DND-41 (cell line): ENCODE measurements around the gene TP73.

Source experiments
- ATAC-seq: fragments of 200-7000 bp; cut with Tn5 transposase; 3 replicates; pipeline ENCODE4 v1.9.1; 2021; ENCODE audit warnings: low read depth; ENCODE audit not compliant: insufficient read depth
- DNase-seq: peaks from one replicate; pipeline ENCODE4 v3.0.0-alpha.2; 2020
- H2AFZ ChIP-seq: 2 replicates; pipeline ENCODE4 v1.6.0; 2012; ENCODE audit warnings: low read depth, low read length
- H3K27ac ChIP-seq: 2 replicates; pipeline ENCODE4 v1.5.1; 2012; ENCODE audit warnings: low read length, inconsistent platforms
- H3K27me3 ChIP-seq: fragments of 200-600 bp; sonication (generic); 2 replicates; pipeline ENCODE4 v1.6.0; 2012; ENCODE audit warnings: low read length, mild to moderate bottlenecking, inconsistent platforms; ENCODE audit not compliant: insufficient read depth, poor library complexity
- H3K36me3 ChIP-seq: 2 replicates; pipeline ENCODE4 v1.5.1; 2012; ENCODE audit warnings: low read length, inconsistent platforms; ENCODE audit not compliant: insufficient read depth
- H3K4me1 ChIP-seq: 2 replicates; pipeline ENCODE4 v1.5.1; 2012; ENCODE audit warnings: mild to moderate bottlenecking, low read length; ENCODE audit not compliant: insufficient read depth
- H3K4me2 ChIP-seq: 2 replicates; pipeline ENCODE4 v1.6.0; 2012; ENCODE audit warnings: mild to moderate bottlenecking, moderate library complexity, low read length, inconsistent platforms; ENCODE audit not compliant: insufficient read depth
- H3K4me3 ChIP-seq, 2 experiments: fragments of 200-600 bp in 1 of 2; shearing (Covaris generic) in 1 of 2; 2 replicates each; pipeline ENCODE4 v1.5.1; 2012 to 2016; ENCODE audit warnings: inconsistent platforms in 2 of 2, low read length in 2 of 2, mild to moderate bottlenecking in 2 of 2, low read depth in 1 of 2, moderate library complexity in 1 of 2
- H3K79me2 ChIP-seq: 2 replicates; pipeline ENCODE4 v1.6.0; 2012; ENCODE audit warnings: low read length, inconsistent platforms; ENCODE audit not compliant: insufficient read depth
- H3K9ac ChIP-seq: 2 replicates; pipeline ENCODE4 v1.6.0; 2012; ENCODE audit warnings: low read depth, mild to moderate bottlenecking, inconsistent platforms, low read length, moderate library complexity
- H3K9me3 ChIP-seq: 2 replicates; pipeline ENCODE4 v1.5.1; 2012; ENCODE audit warnings: low read length, moderate library complexity, mild to moderate bottlenecking, inconsistent platforms; ENCODE audit not compliant: insufficient read depth, severe bottlenecking
- H4K20me1 ChIP-seq: 2 replicates; pipeline ENCODE4 v1.6.0; 2012; ENCODE audit warnings: low read length; ENCODE audit not compliant: insufficient read depth
- EZH2 ChIP-seq: IDR thresholded peaks from 3 replicates; pipeline ENCODE4 v1.6.1; 2012; ENCODE audit warnings: borderline replicate concordance, low read depth, mild to moderate bottlenecking, moderate library complexity, low read length, inconsistent platforms; ENCODE audit not compliant: severe bottlenecking
- TF ChIP-seq, protein P1 (sequence below): IDR thresholded peaks from 2 replicates; pipeline ENCODE4 v1.5.1; 2012; ENCODE audit warnings: borderline replicate concordance, low read length, moderate library complexity, mild to moderate bottlenecking; ENCODE audit not compliant: poor library complexity, severe bottlenecking; ENCODE audit errors: extremely low read depth

Gene TP73

DNA sequence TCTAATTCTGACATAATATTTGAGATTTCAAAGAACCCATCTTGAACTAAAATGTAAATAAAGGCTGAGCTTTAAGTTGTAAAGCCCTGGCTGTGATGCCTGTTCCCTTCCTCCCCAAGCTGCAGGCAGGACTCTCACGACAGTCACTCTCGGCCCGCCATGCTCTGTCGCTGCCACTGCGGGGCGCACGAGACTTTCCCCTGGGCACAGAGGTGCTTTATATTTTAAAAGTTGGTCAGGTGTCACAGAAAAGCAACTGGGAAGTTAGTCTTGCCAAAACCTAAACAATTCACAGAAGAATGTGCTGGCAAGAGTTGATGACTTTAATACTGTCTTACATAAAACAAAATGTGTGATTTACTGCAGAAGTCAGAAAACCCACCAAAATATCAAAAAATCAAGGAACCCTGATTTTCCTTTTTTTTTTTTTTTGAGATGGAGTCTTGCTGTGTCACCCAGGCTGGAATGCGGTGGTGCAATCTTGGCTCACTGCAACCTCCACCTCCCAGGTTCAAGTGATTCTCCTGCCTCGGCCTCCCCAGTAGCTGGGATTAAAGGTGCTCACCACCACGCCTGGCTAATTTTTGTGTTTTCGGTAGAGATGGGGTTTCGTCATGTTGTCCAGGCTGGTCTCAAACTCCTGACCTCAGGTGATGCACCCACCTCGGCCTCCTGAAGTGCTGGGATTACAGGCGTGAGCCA, 133.3 kb downstream of the TP73 start:
- H2AFZ ChIP-seq: no peak overlapping the region
- H3K4me3 ChIP-seq: no peak overlapping the region
- H3K27me3 ChIP-seq: no peaks in the 10 kb centered on the region
- ATAC-seq (0 out of 3 replicates have a peak, but pooled peaks have one; percentile 40), DNase-seq (no peak)
- H3K9ac ChIP-seq: no peak overlapping the region
- no peak overlapping the region for H3K4me2 ChIP-seq
- peaks cover 90% of the 10 kb centered on the region for H3K36me3 ChIP-seq
- H3K27ac ChIP-seq: no peak overlapping the region
- peaks cover 30% of the 10 kb centered on the region for H3K79me2 ChIP-seq
- H3K9me3 ChIP-seq: no peaks in the 10 kb centered on the region
- peaks cover 42% of the 10 kb centered on the region for H4K20me1 ChIP-seq
- H3K4me1 ChIP-seq: no peaks in the 10 kb centered on the region
- TF ChIP-seq, protein P1, sequence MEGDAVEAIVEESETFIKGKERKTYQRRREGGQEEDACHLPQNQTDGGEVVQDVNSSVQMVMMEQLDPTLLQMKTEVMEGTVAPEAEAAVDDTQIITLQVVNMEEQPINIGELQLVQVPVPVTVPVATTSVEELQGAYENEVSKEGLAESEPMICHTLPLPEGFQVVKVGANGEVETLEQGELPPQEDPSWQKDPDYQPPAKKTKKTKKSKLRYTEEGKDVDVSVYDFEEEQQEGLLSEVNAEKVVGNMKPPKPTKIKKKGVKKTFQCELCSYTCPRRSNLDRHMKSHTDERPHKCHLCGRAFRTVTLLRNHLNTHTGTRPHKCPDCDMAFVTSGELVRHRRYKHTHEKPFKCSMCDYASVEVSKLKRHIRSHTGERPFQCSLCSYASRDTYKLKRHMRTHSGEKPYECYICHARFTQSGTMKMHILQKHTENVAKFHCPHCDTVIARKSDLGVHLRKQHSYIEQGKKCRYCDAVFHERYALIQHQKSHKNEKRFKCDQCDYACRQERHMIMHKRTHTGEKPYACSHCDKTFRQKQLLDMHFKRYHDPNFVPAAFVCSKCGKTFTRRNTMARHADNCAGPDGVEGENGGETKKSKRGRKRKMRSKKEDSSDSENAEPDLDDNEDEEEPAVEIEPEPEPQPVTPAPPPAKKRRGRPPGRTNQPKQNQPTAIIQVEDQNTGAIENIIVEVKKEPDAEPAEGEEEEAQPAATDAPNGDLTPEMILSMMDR: peak; percentile 49
- no peak for TF ChIP-seq EZH2
